ENCODE results near the gene ALPK1. TPM values are rescaled to one million over a fixed set of nuclear protein-coding genes. Genes with fewer than 3 reads are reported as not detected.
"Not testable (repeated sequence)": the region's sequence is repeated elsewhere in the genome, so short reads cannot be mapped to it uniquely, and the experiment has no call there.

Gene ALPK1
- total RNA-seq, 5 donors from 2014 or later (not counting 1 experiment from before 2014, with no cell fraction given) = 8.3 to 22.9 (median 9.3) TPM

DNA sequence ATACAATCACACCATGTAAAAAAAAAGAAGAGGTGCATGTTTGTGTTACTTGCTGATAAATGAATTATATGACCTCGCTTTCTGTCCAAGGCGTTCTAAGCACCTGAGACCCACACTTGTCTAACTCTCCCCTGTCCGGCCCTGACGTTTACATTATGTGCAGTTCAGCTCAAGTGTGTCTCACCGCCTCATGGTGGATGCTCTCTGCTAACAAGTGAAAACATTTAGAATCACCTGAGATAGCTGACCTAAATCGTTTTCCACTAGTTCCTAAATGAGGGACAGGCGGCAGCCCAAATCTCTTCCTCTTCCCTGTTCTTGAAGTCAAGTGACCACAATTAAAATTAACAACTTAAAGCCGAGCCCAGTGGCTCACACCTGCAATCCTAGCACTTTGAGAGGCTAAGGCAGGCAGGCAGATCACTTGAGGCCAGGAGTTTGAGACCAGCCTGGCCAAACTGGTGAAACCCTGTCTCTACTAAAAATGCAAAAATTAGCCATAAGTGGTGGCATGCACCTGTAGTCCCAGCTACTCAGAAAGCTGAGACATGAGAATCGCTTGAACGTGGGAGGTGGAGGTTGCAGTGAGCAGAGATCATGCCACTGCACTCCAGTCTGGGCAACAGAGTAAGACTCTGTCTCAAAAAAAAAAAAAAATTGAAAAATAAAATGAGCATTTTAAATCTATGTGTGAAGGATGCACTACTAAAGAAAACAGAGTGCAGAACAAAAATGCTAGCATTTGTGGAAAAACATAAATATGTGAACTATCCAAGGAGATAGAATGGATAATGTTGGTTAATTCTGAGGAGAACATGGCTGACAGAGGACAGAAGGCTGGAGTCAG, 7.5 kb upstream of the ALPK1 start:
- DNase-seq (no peak), ATAC-seq (replicated peaks in 1 of 4) (no peak)
- H3K27me3 Mint-ChIP-seq = no peaks in the 10 kb centered on the region
- peak overlapping the region in 1 of 3 donors; percentile 43 for H3K4me3 Mint-ChIP-seq
- no peaks in the 10 kb centered on the region for H3K9me3 Mint-ChIP-seq
- peaks cover 17 to 32% of the 10 kb centered on the region in 2 experiments for H3K4me1 ChIP-seq (ENCODE audit: control insufficient read depth in 1 of 2, extremely low read depth in 1 of 2, insufficient read depth in 2 of 2, low read length in 2 of 2)
- H3K27ac Mint-ChIP-seq = peak overlapping the region; percentile 84 to 92
- H3K27me3 ChIP-seq (replicated peaks in 1 of 2; ENCODE audit: control insufficient read depth in 2 of 2, extremely low read depth in 1 of 2, insufficient read depth in 2 of 2, low read length in 1 of 2) = no peaks in the 10 kb centered on the region
- no peaks in the 10 kb centered on the region for H3K36me3 ChIP-seq (ENCODE audit: control insufficient read depth in 2 of 2, extremely low read depth in 1 of 2, insufficient read depth in 1 of 2, low read length in 1 of 2)
- CTCF ChIA-PET = interaction anchor here in 1 of 2 donors (0.5 to 0.6 kb wide), 2 partner anchors 51 to 314 kb away, joined by 3 to 5 read pairs; no protein-coding TSS in a partner anchor
- H3K9me3 ChIP-seq = no peaks in the 10 kb centered on the region
- POLR2A ChIA-PET = no interaction called here
- peak overlapping the region; percentile 92 for H3K27ac ChIP-seq (ENCODE audit: low read length)
- H3K4me1 Mint-ChIP-seq = peaks cover 36 to 45% (median 44%) of the 10 kb centered on the region in 3 donors
- no peak overlapping the region for H3K4me3 ChIP-seq (ENCODE audit: control insufficient read depth in 1 of 2, extremely low read depth in 1 of 2, low read length in 1 of 2)
- no peaks in the 10 kb centered on the region for H3K36me3 Mint-ChIP-seq
- WGBS (ENCODE audit: insufficient coverage) = 74% methylated on average over 5 of the region's 10 CpGs

DNA sequence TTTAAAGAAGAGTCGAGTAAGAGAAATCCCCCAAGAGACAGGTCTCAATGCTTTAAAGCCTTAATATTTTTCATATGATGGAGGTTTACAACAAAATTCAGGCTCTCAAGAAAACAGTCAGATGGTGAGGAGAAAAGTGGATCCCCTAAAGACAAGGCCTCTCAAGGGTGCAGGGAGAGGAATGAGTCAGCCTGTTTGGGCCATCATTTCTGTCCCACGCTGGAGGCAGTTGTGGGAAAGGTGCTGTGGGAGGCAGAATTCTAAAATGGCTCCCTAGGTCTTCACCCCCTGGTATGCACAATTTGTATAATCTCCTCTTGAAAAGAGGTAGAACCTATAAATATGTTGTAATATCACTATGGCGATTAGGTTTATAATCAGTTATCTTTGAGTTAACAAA, 6.8 kb upstream of the ALPK1 start:
- Histone ChIP-seq H3K27ac (ENCODE audit: low read length) (no peak overlapping the region), H3K4me1 (ENCODE audit: control insufficient read depth in 1 of 2, extremely low read depth in 1 of 2, insufficient read depth in 2 of 2, low read length in 2 of 2) (peaks cover 14 to 27% of the 10 kb centered on the region in 2 experiments), H3K27me3 (replicated peaks in 1 of 2; ENCODE audit: control insufficient read depth in 2 of 2, extremely low read depth in 1 of 2, insufficient read depth in 2 of 2, low read length in 1 of 2) (no peaks in the 10 kb centered on the region), H3K9me3 (no peaks in the 10 kb centered on the region), H3K36me3 (ENCODE audit: control insufficient read depth in 2 of 2, extremely low read depth in 1 of 2, insufficient read depth in 1 of 2, low read length in 1 of 2) (no peaks in the 10 kb centered on the region), H3K4me3 (ENCODE audit: control insufficient read depth in 1 of 2, extremely low read depth in 1 of 2, low read length in 1 of 2) (no peak overlapping the region)
- ATAC-seq (replicated peaks in 1 of 4) = no peak
- no CpG with 5 or more reads among the region's 3 CpGs for WGBS (ENCODE audit: insufficient coverage)
- Mint-ChIP-seq H3K4me3 (no peak overlapping the region), H3K36me3 (no peaks in the 10 kb centered on the region), H3K4me1 (peaks cover 36 to 41% (median 41%) of the 10 kb centered on the region in 3 donors), H3K27me3 (no peaks in the 10 kb centered on the region), H3K27ac (peak overlapping the region; percentile 68 to 92), H3K9me3 (no peaks in the 10 kb centered on the region)
- no peak for DNase-seq
- ChIA-PET POLR2A (no interaction called here), CTCF (no interaction called here)

DNA sequence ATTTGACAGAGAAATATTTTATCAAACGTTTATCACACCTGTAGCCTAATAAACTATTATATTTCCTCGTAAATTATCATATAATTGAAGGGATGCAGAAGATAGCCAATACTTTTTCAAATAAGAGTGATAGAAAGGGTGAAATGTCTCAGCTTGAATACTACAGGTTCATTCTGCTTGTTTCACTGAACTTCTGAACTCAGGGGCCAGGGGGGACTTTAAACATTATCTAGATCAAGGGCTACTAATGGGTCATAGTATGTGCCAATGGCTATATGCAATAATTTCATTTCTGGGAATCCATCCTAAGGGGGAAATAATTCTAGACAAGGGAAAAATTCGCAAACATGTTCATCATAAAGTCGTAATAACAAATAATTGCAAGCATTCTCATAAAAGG, 2.6 kb downstream of the ALPK1 start:
- no peak overlapping the region for H3K4me3 Mint-ChIP-seq
- no peaks in the 10 kb centered on the region for H3K9me3 Mint-ChIP-seq
- DNase-seq (no peak), ATAC-seq (replicated peaks in 1 of 4) (no peak)
- peak overlapping the region; percentile 41 to 74 for H3K27ac Mint-ChIP-seq
- WGBS (ENCODE audit: insufficient coverage) = no CpG with 5 or more reads among the region's 4 CpGs
- H3K27ac ChIP-seq (ENCODE audit: low read length) = no peak overlapping the region
- H3K27me3 ChIP-seq (replicated peaks in 1 of 2; ENCODE audit: control insufficient read depth in 2 of 2, extremely low read depth in 1 of 2, insufficient read depth in 2 of 2, low read length in 1 of 2) = no peaks in the 10 kb centered on the region
- H3K36me3 ChIP-seq (ENCODE audit: control insufficient read depth in 2 of 2, extremely low read depth in 1 of 2, insufficient read depth in 1 of 2, low read length in 1 of 2) = no peaks in the 10 kb centered on the region
- no peaks in the 10 kb centered on the region for H3K27me3 Mint-ChIP-seq
- H3K9me3 ChIP-seq = no peaks in the 10 kb centered on the region
- peaks cover 25 to 30% (median 30%) of the 10 kb centered on the region in 3 donors for H3K4me1 Mint-ChIP-seq
- POLR2A ChIA-PET = interaction anchor here in 1 of 2 donors (0.6 to 0.8 kb wide), 2 partner anchors 12 to 159 kb away, joined by 3 read pairs; no protein-coding TSS in a partner anchor
- no peak overlapping the region for H3K4me3 ChIP-seq (ENCODE audit: control insufficient read depth in 1 of 2, extremely low read depth in 1 of 2, low read length in 1 of 2)
- CTCF ChIA-PET = no interaction called here
- H3K36me3 Mint-ChIP-seq = no peaks in the 10 kb centered on the region
- peaks cover 17 to 51% of the 10 kb centered on the region in 2 experiments for H3K4me1 ChIP-seq (ENCODE audit: control insufficient read depth in 1 of 2, extremely low read depth in 1 of 2, insufficient read depth in 2 of 2, low read length in 2 of 2)

DNA sequence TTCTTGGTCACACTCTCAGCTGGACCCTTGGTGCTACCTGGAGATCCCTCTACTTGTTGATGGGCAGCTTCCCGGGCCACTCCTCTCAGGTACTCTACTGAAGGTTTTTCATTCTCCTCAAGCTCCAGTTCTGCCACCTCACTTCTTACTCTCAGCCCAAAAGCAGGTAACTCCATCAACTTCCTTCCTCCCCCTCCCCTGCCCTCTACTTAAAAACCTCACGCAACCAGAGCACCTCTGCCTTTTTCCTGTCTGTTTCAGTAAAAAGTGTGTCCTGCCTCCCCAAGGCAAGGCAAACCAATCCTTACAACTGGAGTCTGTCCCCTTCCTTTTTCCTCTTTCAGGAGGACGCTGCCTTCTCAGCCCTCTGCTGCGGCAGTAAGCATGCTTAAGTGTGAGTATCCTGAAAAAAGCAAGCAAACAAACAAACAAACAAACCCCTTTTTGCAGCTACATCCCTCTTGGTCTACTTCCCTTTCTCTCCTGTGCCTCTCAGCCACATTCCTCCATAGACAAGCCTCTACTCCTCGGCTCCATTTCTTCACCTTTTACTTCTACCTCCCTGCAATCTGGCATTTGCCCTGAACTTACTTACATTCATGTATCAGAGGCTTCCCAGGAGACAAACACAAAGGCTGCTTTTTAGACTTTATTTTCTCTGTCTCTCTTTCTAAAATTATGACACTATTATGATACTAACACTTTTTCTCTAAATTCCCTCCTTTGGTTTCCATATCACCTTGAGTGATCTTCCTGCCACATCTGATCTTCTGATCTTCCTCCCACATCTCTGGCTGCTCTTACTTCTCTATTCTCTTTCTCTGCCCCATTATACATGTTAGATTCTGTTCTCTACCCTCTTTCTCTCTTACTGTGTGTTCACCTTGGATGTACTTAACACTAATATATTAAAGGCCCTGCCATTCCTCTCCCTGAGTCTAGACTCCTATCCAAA, 5.4 kb downstream of the ALPK1 start:
- H3K9me3 Mint-ChIP-seq = no peaks in the 10 kb centered on the region

DNA sequence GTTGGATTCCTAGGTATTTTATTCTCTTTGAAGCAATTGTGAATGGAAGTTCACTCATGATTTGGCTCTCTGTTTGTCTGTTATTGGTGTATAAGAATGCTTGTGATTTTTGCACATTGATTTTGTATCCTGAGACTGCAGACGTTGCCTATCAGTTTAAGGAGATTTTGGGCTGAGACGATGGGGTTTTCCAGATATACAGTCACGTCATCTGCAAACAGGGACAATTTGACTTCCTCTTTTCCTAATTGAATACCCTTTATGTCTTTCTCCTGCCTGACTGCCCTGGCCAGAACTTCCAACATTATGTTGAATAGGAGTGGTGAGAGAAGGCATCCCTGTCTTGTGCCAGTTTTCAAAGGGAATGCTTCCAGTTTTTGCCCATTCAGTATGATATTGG, 8.3 kb downstream of the ALPK1 start:
- POLR2A ChIA-PET; H3K36me3 ChIP-seq (ENCODE audit: control insufficient read depth in 2 of 2, extremely low read depth in 1 of 2, insufficient read depth in 1 of 2, low read length in 1 of 2); H3K4me3 Mint-ChIP-seq; CTCF ChIA-PET; ATAC-seq (replicated peaks in 1 of 4); H3K9me3 Mint-ChIP-seq; H3K4me3 ChIP-seq (ENCODE audit: control insufficient read depth in 1 of 2, extremely low read depth in 1 of 2, low read length in 1 of 2); H3K27me3 ChIP-seq (replicated peaks in 1 of 2; ENCODE audit: control insufficient read depth in 2 of 2, extremely low read depth in 1 of 2, insufficient read depth in 2 of 2, low read length in 1 of 2); DNase-seq; H3K27me3 Mint-ChIP-seq; H3K27ac Mint-ChIP-seq; H3K27ac ChIP-seq (ENCODE audit: low read length); H3K9me3 ChIP-seq: not testable (repeated sequence)
- no CpG with 5 or more reads among the region's 3 CpGs for WGBS (ENCODE audit: insufficient coverage)
- peaks cover 10% of the 10 kb centered on the region for H3K36me3 Mint-ChIP-seq
- peaks cover 17 to 32% of the 10 kb centered on the region in 2 experiments for H3K4me1 ChIP-seq (ENCODE audit: control insufficient read depth in 1 of 2, extremely low read depth in 1 of 2, insufficient read depth in 2 of 2, low read length in 2 of 2)
- H3K4me1 Mint-ChIP-seq = peaks cover 26 to 30% (median 29%) of the 10 kb centered on the region in 3 donors

More for the DNA sequence above, 5.4 kb downstream of the ALPK1 start:
- Mint-ChIP-seq H3K4me1 (peaks cover 24 to 30% (median 28%) of the 10 kb centered on the region in 3 donors), H3K36me3 (peaks cover 6% of the 10 kb centered on the region), H3K27ac (no peak overlapping the region), H3K27me3 (no peaks in the 10 kb centered on the region), H3K4me3 (no peak overlapping the region)
- peak overlapping the region; percentile 70 for H3K27ac ChIP-seq (ENCODE audit: low read length)
- CTCF ChIA-PET = interaction anchor here (0.6 to 1.4 kb wide), 2 partner anchors 17 to 27 kb away, joined by 3 read pairs; partner anchors contain the start of gene TIFA (in 1 of the 2)
- H3K4me3 ChIP-seq (ENCODE audit: control insufficient read depth in 1 of 2, extremely low read depth in 1 of 2, low read length in 1 of 2) = no peak overlapping the region
- WGBS (ENCODE audit: insufficient coverage) = 28% methylated on average over 5 of the region's 5 CpGs
- DNase-seq (peak in 5 of 35 experiments; percentile 19 to 53 (median 20)), ATAC-seq (replicated peaks in 1 of 4) (peak; percentile 90 to 96 (median 92))
- H3K27me3 ChIP-seq (replicated peaks in 1 of 2; ENCODE audit: control insufficient read depth in 2 of 2, extremely low read depth in 1 of 2, insufficient read depth in 2 of 2, low read length in 1 of 2) = no peaks in the 10 kb centered on the region
- H3K36me3 ChIP-seq (ENCODE audit: control insufficient read depth in 2 of 2, extremely low read depth in 1 of 2, insufficient read depth in 1 of 2, low read length in 1 of 2) = no peaks in the 10 kb centered on the region
- peaks cover 17 to 45% of the 10 kb centered on the region in 2 experiments for H3K4me1 ChIP-seq (ENCODE audit: control insufficient read depth in 1 of 2, extremely low read depth in 1 of 2, insufficient read depth in 2 of 2, low read length in 2 of 2)
- POLR2A ChIA-PET = interaction anchor here (0.6 to 0.9 kb wide), 4 partner anchors 11 to 168 kb away, joined by 3 to 4 read pairs (median 3); no protein-coding TSS in a partner anchor
- no peaks in the 10 kb centered on the region for H3K9me3 ChIP-seq
